HG03097 (cell line): ENCODE measurements around the gene VPS72.

Experiments used
- ATAC-seq: cut with Tn5 transposase; IDR thresholded peaks from one replicate; pipeline ENCODE4 v1.9.1; 2021; ENCODE audit not compliant: unreplicated experiment, low FRiP score

VPS72 gene

GRCh38 chr1:151146072-151146411 is 44.0 kb downstream of the VPS72 start:
- no peak for ATAC-seq

GRCh38 chr1:151145304-151146071 is 44.5 kb downstream of the VPS72 start:
- no peak for ATAC-seq

- ATAC-seq = no peak
These were observed 45.3 kb downstream of the VPS72 start for GRCh38 chr1:151144474-151145303.

GRCh38 chr1:151143986-151144385 is 46.0 kb downstream of the VPS72 start:
- ATAC-seq = no peak

- no peak for ATAC-seq
These were observed 47.0 kb downstream of the VPS72 start for GRCh38 chr1:151143057-151143435.

GRCh38 chr1:151142411-151143056 is 47.5 kb downstream of the VPS72 start:
- ATAC-seq = no peak

GRCh38 chr1:151137789-151138188 is 52.2 kb downstream of the VPS72 start:
- ATAC-seq = no peak

GRCh38 chr1:151135433-151136385 is 54.3 kb downstream of the VPS72 start:
- no peak for ATAC-seq

- no peak for ATAC-seq
These were observed 55.0 kb downstream of the VPS72 start for GRCh38 chr1:151134991-151135390.

GRCh38 chr1:151134396-151134795 is 55.6 kb downstream of the VPS72 start:
- no peak for ATAC-seq

- no peak for ATAC-seq
These were observed 56.8 kb downstream of the VPS72 start for GRCh38 chr1:151133018-151133806.

GRCh38 chr1:151132335-151133017 is 57.5 kb downstream of the VPS72 start:
- no peak for ATAC-seq

- ATAC-seq = no peak
These were observed 58.2 kb downstream of the VPS72 start for GRCh38 chr1:151131701-151132334.

- no peak for ATAC-seq
These were observed 58.9 kb downstream of the VPS72 start for GRCh38 chr1:151130987-151131586.

- no peak for ATAC-seq
These were observed 61.2 kb downstream of the VPS72 start for GRCh38 chr1:151128800-151129199.
